HFF-Myc (cell line): ENCODE data around the gene SLC35F1.

Source experiments
- DNase-seq: peaks from one replicate; pipeline ENCODE4 v3.0.0-alpha.2; 2011; ENCODE audit warnings: low read depth; ENCODE audit errors: extremely low read depth
- H3K4me3 ChIP-seq: replicated peaks from 2 replicates; pipeline ENCODE4 v1.5.1; 2011; ENCODE audit warnings: low read depth, mild to moderate bottlenecking, control low read depth, low read length
- CTCF ChIP-seq: IDR thresholded peaks from 2 replicates; pipeline ENCODE4 v1.5.1; 2012; ENCODE audit warnings: mild to moderate bottlenecking, low read depth, low read length, control low read depth; ENCODE audit errors: missing control alignments

The SLC35F1 gene

GRCh38 chr6:118101220-118101619 is 194.2 kb downstream of the SLC35F1 start:
- no peak overlapping the region for H3K4me3 ChIP-seq
- no peak for TF ChIP-seq CTCF
- DNase-seq, result no peak

- H3K4me3 ChIP-seq, result no peak overlapping the region
- TF ChIP-seq CTCF, result no peak
- DNase-seq, result no peak
These were observed 194.8 kb downstream of the SLC35F1 start for GRCh38 chr6:118101831-118102345.

- no peak for TF ChIP-seq CTCF
- H3K4me3 ChIP-seq, result no peak overlapping the region
- no peak for DNase-seq
These were observed 195.3 kb downstream of the SLC35F1 start for GRCh38 chr6:118102401-118102800.

- no peak overlapping the region for H3K4me3 ChIP-seq
- DNase-seq, result no peak
- no peak for TF ChIP-seq CTCF
These were observed 196.5 kb downstream of the SLC35F1 start for GRCh38 chr6:118103381-118104146.

GRCh38 chr6:118122161-118122725 is 215.2 kb downstream of the SLC35F1 start:
- no peak for DNase-seq
- no peak overlapping the region for H3K4me3 ChIP-seq
- TF ChIP-seq CTCF, result no peak

- no peak overlapping the region for H3K4me3 ChIP-seq
- no peak for TF ChIP-seq CTCF
- no peak for DNase-seq
These were observed 215.7 kb downstream of the SLC35F1 start for GRCh38 chr6:118122801-118123200.
